ENCODE measurements around the gene YES1. TPM values are rescaled to one million over a fixed set of nuclear protein-coding genes. Genes with fewer than 3 reads are reported as not detected.

Gene YES1
- total and polyA plus RNA-seq, 2 of the 13 experiments (the other 11 are each of a cell fraction or from before 2014, with no cell fraction given) = 17.2 to 70.8 TPM

- TF ChIP-seq ZNF510 (CRISPR knock-in tag; IDR thresholded peaks at IDR 0.05; ENCODE audit: low read depth) (no peak), CEBPB (IDR thresholded peaks at IDR 0.05; ENCODE audit: borderline replicate concordance, low read depth, low read length) (peak; percentile 28; the same call in 1 of the 2 replicates), CREB1 (IDR thresholded peaks at IDR 0.05) (no peak), CREB1 (CRISPR knock-in tag; IDR thresholded peaks at IDR 0.05) (0 out of 2 replicates have a peak, but pooled peaks have one; percentile 46), CREM (IDR thresholded peaks at IDR 0.05) (0 out of 2 replicates have a peak, but pooled peaks have one; percentile 6), CREM (CRISPR knock-in tag; IDR thresholded peaks at IDR 0.05) (no peak), TGIF2 (CRISPR knock-in tag; IDR thresholded peaks at IDR 0.05) (peak; percentile 61; the same call in 1 of the 2 replicates), ZC3H4 (CRISPR knock-in tag; IDR thresholded peaks at IDR 0.05; ENCODE audit: borderline replicate concordance) (no peak), CEBPG (CRISPR knock-in tag; IDR thresholded peaks at IDR 0.05) (0 out of 2 replicates have a peak, but pooled peaks have one; percentile 13), ELF4 (CRISPR knock-in tag; IDR thresholded peaks at IDR 0.05; ENCODE audit: borderline replicate concordance) (0 out of 2 replicates have a peak, but pooled peaks have one; percentile 45), MNT (IDR thresholded peaks at IDR 0.05) (peak; percentile 34), SAP130 (CRISPR knock-in tag; IDR thresholded peaks at IDR 0.05; ENCODE audit: low read depth) (peak; percentile 19; the same call in 1 of the 2 replicates), ZNF235 (CRISPR knock-in tag; IDR thresholded peaks at IDR 0.05; ENCODE audit: borderline replicate concordance) (no peak), ZGPAT (CRISPR knock-in tag; IDR thresholded peaks at IDR 0.05) (peak; percentile 21; the same call in 1 of the 2 replicates)
- TF ChIP-seq, protein P1, sequence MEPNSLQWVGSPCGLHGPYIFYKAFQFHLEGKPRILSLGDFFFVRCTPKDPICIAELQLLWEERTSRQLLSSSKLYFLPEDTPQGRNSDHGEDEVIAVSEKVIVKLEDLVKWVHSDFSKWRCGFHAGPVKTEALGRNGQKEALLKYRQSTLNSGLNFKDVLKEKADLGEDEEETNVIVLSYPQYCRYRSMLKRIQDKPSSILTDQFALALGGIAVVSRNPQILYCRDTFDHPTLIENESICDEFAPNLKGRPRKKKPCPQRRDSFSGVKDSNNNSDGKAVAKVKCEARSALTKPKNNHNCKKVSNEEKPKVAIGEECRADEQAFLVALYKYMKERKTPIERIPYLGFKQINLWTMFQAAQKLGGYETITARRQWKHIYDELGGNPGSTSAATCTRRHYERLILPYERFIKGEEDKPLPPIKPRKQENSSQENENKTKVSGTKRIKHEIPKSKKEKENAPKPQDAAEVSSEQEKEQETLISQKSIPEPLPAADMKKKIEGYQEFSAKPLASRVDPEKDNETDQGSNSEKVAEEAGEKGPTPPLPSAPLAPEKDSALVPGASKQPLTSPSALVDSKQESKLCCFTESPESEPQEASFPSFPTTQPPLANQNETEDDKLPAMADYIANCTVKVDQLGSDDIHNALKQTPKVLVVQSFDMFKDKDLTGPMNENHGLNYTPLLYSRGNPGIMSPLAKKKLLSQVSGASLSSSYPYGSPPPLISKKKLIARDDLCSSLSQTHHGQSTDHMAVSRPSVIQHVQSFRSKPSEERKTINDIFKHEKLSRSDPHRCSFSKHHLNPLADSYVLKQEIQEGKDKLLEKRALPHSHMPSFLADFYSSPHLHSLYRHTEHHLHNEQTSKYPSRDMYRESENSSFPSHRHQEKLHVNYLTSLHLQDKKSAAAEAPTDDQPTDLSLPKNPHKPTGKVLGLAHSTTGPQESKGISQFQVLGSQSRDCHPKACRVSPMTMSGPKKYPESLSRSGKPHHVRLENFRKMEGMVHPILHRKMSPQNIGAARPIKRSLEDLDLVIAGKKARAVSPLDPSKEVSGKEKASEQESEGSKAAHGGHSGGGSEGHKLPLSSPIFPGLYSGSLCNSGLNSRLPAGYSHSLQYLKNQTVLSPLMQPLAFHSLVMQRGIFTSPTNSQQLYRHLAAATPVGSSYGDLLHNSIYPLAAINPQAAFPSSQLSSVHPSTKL (CRISPR knock-in tag; IDR thresholded peaks at IDR 0.05) = peak; percentile 50
- TF ChIP-seq, protein P2, sequence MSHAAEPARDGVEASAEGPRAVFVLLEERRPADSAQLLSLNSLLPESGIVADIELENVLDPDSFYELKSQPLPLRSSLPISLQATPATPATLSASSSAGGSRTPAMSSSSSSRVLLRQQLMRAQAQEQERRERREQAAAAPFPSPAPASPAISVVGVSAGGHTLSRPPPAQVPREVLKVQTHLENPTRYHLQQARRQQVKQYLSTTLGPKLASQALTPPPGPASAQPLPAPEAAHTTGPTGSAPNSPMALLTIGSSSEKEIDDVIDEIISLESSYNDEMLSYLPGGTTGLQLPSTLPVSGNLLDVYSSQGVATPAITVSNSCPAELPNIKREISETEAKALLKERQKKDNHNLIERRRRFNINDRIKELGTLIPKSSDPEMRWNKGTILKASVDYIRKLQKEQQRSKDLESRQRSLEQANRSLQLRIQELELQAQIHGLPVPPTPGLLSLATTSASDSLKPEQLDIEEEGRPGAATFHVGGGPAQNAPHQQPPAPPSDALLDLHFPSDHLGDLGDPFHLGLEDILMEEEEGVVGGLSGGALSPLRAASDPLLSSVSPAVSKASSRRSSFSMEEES (CRISPR knock-in tag; IDR thresholded peaks at IDR 0.05) = peak; percentile 14; the same call in 1 of the 2 replicates
- TF ChIP-seq, protein P3, sequence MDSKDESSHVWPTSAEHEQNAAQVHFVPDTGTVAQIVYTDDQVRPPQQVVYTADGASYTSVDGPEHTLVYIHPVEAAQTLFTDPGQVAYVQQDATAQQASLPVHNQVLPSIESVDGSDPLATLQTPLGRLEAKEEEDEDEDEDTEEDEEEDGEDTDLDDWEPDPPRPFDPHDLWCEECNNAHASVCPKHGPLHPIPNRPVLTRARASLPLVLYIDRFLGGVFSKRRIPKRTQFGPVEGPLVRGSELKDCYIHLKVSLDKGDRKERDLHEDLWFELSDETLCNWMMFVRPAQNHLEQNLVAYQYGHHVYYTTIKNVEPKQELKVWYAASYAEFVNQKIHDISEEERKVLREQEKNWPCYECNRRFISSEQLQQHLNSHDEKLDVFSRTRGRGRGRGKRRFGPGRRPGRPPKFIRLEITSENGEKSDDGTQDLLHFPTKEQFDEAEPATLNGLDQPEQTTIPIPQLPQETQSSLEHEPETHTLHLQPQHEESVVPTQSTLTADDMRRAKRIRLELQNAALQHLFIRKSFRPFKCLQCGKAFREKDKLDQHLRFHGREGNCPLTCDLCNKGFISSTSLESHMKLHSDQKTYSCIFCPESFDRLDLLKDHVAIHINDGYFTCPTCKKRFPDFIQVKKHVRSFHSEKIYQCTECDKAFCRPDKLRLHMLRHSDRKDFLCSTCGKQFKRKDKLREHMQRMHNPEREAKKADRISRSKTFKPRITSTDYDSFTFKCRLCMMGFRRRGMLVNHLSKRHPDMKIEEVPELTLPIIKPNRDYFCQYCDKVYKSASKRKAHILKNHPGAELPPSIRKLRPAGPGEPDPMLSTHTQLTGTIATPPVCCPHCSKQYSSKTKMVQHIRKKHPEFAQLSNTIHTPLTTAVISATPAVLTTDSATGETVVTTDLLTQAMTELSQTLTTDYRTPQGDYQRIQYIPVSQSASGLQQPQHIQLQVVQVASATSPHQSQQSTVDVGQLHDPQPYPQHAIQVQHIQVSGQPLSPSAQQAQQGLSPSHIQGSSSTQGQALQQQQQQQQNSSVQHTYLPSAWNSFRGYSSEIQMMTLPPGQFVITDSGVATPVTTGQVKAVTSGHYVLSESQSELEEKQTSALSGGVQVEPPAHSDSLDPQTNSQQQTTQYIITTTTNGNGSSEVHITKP (CRISPR knock-in tag; IDR thresholded peaks at IDR 0.05; ENCODE audit: low read depth) = 0 out of 2 replicates have a peak, but pooled peaks have one; percentile 30
These were observed 108.7 kb downstream of the YES1 start (continued) for GRCh38 chr18:703213-703967.

Data from HepG2 (cell line).